Endodermal cell (in vitro differentiated cells): Measurements from ENCODE around the gene ZNF155. TPM values are rescaled to one million over a fixed set of nuclear protein-coding genes. Genes with fewer than 3 reads are reported as not detected.

Experiments used
- DNase-seq: peaks from one replicate; pipeline ENCODE4 v3.0.0-alpha.2; 2017
- H3K27ac ChIP-seq: 2 replicates; pipeline ENCODE4 v1.5.1; 2013; ENCODE audit warnings: mild to moderate bottlenecking, low read depth, low read length, moderate library complexity
- H3K27me3 ChIP-seq: 2 replicates; pipeline ENCODE4 v1.6.1; 2013; ENCODE audit warnings: mild to moderate bottlenecking, low read length, moderate library complexity; ENCODE audit not compliant: insufficient read depth, control insufficient read depth, poor library complexity, severe bottlenecking
- H3K36me3 ChIP-seq: 2 replicates; pipeline ENCODE4 v1.7.0; 2013; ENCODE audit warnings: mild to moderate bottlenecking, low read length, moderate library complexity; ENCODE audit not compliant: control insufficient read depth, insufficient read depth
- H3K4me1 ChIP-seq: one replicate; pipeline ENCODE4 v1.7.0; 2013; ENCODE audit warnings: low read length; ENCODE audit not compliant: control insufficient read depth, insufficient read depth
- H3K4me3 ChIP-seq: 2 replicates; pipeline ENCODE4 v1.5.1; 2013; ENCODE audit warnings: mild to moderate bottlenecking, low read length, moderate library complexity
- H3K9ac ChIP-seq: 2 replicates; pipeline ENCODE4 v1.6.1; 2013; ENCODE audit warnings: mild to moderate bottlenecking, low read length, moderate library complexity; ENCODE audit not compliant: poor library complexity, severe bottlenecking; ENCODE audit errors: extremely low read depth
- H3K9me3 ChIP-seq: 2 replicates; pipeline ENCODE4 v1.6.1; 2013; ENCODE audit warnings: mild to moderate bottlenecking, low read length, moderate library complexity; ENCODE audit not compliant: control insufficient read depth
- H3K27ac Mint-ChIP-seq: 2 replicates; pipeline ENCODE4 v1.8.0; 2020; ENCODE audit warnings: mixed read lengths
- H3K27me3 Mint-ChIP-seq: 2 replicates; pipeline ENCODE4 v1.8.0; 2021; ENCODE audit warnings: mild to moderate bottlenecking, mixed read lengths; ENCODE audit not compliant: insufficient read depth
- H3K36me3 Mint-ChIP-seq: 2 replicates; pipeline ENCODE4 v1.8.0; 2020; ENCODE audit warnings: low read depth, mixed read lengths
- H3K4me1 Mint-ChIP-seq: 2 replicates; pipeline ENCODE4 v1.8.0; 2020; ENCODE audit warnings: mixed read lengths
- H3K4me3 Mint-ChIP-seq: 2 replicates; pipeline ENCODE4 v1.8.0; 2020; ENCODE audit warnings: mild to moderate bottlenecking, moderate library complexity, mixed read lengths
- H3K9me3 Mint-ChIP-seq: 2 replicates; pipeline ENCODE4 v1.8.0; 2020; ENCODE audit warnings: mild to moderate bottlenecking, mixed read lengths
- CTCF ChIP-seq: fragments of 200-600 bp; sonication (generic); conservative IDR thresholded peaks from 2 replicates; pipeline ENCODE4 v1.5.0; 2021; ENCODE audit warnings: antibody characterized with exemption, mild to moderate bottlenecking
- WGBS, 2 experiments: methylation state at CpG; one replicate each; pipeline versions ENCODE4 v1.1.5 to v1.1.7; 2013; ENCODE audit warnings: missing lambda C conversion rate in 2 of 2, mixed read lengths in 1 of 2; ENCODE audit not compliant: insufficient coverage in 1 of 2, insufficient read length in 1 of 2; 5-methylcytosine and 5-hydroxymethylcytosine counted together
- total RNA-seq, 2 donors: library from RNA; stranded (reverse); fragmentation: NEBNext Ultra II Directional in 1 of 2; extraction: Animal tissue kit (Norgen Biotek cat#: 25700) in 1 of 2; gene quantifications; 2 replicates in 1 of 2; 3 replicates in 1 of 2; pipeline ENCODE4 v1.2.1, GENCODE V29; 2021

ZNF155 gene
- total RNA-seq, 2 donors from 2014 or later = 9.7 to 12.7 TPM

- Histone ChIP-seq H3K4me3 (peak within 1 kb of the TSS; percentile 95), H3K27ac (no peak within 1 kb of the TSS), H3K9me3 (peaks cover 7% of the 10 kb centered on the region), H3K9ac (peak within 1 kb of the TSS; percentile 47), H3K27me3 (peaks cover 4% of the 10 kb centered on the region), H3K36me3 (no peaks in the 10 kb centered on the region), H3K4me1 (no peaks in the 10 kb centered on the region)
- Mint-ChIP-seq H3K4me3 (peak within 1 kb of the TSS; percentile 97), H3K9me3 (peaks cover 25% of the 10 kb centered on the region), H3K27ac (peak within 1 kb of the TSS; percentile 94), H3K4me1 (no peaks in the 10 kb centered on the region), H3K27me3 (peaks cover 36% of the 10 kb centered on the region), H3K36me3 (peaks cover 26% of the 10 kb centered on the region)
- WGBS, 2 experiments = 1% methylated on average over 35 to 40 of the region's 40 CpGs
- peak; percentile 75 for TF ChIP-seq CTCF
- DNase-seq = peak; percentile 96
Observed at GRCh38 chr19:43950834-43951645, 32.9 kb upstream of the ZNF155 start, which contains the start of gene ZNF221. Gene ZNF221, plus strand, starts transcription at chr19:43951228. Its CDS starts 11,499 bp downstream, at chr19:43962727.

DNA sequence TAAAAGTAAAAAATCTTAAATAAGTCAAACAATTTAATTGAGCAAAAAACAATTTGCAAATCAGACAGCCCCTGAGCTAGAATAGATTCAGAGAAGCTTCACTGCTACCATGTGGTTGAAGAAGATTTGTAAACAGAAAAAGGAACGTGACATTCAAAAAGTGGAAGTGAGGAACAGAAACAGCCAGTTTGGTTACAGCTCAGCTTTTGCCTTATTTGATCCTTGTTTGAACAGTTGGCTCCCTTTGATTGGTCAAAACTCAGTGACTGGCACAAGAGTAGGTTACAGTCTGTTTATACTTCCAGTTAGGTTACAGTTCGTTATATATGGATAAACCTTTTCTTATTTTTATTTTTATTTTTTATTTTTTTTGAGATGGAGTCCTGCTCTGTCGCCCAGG is 27.2 kb upstream of the ZNF155 start:
- Histone ChIP-seq H3K9ac (no peak overlapping the region), H3K27me3 (no peaks in the 10 kb centered on the region), H3K4me1 (no peaks in the 10 kb centered on the region), H3K36me3 (peaks cover 11% of the 10 kb centered on the region), H3K27ac (no peak overlapping the region), H3K9me3 (peaks cover 42% of the 10 kb centered on the region), H3K4me3 (no peak overlapping the region)
- no peak for DNase-seq
- H3K9me3 Mint-ChIP-seq = peaks cover 40% of the 10 kb centered on the region
- TF ChIP-seq CTCF = no peak
- H3K4me3 Mint-ChIP-seq = no peak overlapping the region
- 90 to 93% methylated on average over 1 to 2 of the region's 3 CpGs for WGBS, 2 experiments
- no peaks in the 10 kb centered on the region for H3K4me1 Mint-ChIP-seq
- no peak overlapping the region for H3K27ac Mint-ChIP-seq
- H3K36me3 Mint-ChIP-seq = peaks cover 58% of the 10 kb centered on the region
- peaks cover 3% of the 10 kb centered on the region for H3K27me3 Mint-ChIP-seq

DNA sequence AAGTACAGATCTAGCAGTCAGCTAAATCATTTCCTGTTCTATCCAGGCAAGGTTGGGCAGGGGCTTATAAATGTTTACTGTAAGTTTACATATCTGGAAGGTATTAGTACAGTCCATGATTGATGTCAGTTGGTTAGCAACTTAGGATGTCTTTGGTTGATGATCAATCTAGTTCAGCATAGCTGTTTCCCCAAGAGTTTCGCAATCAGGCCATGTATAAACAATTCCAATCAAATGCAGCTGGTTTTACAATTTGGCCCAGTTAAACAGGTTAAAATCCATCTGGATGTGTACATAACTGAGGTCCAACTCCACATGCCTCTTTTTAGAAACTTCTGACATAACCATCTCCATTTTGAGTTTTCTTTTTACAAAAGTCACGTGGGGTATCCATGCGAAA is 26.1 kb upstream of the ZNF155 start:
- peaks cover 63% of the 10 kb centered on the region for H3K36me3 Mint-ChIP-seq
- H3K4me3 Mint-ChIP-seq = no peak overlapping the region
- no peak overlapping the region for H3K27ac ChIP-seq
- peaks cover 51% of the 10 kb centered on the region for H3K9me3 ChIP-seq
- WGBS, 2 experiments = 96% methylated on average over 3 of the region's 3 CpGs
- H3K27me3 ChIP-seq = no peaks in the 10 kb centered on the region
- H3K27ac Mint-ChIP-seq = no peak overlapping the region
- no peak for DNase-seq
- no peaks in the 10 kb centered on the region for H3K4me1 ChIP-seq
- H3K36me3 ChIP-seq = peaks cover 15% of the 10 kb centered on the region
- no peak overlapping the region for H3K4me3 ChIP-seq
- no peaks in the 10 kb centered on the region for H3K27me3 Mint-ChIP-seq
- no peaks in the 10 kb centered on the region for H3K4me1 Mint-ChIP-seq
- H3K9me3 Mint-ChIP-seq = peaks cover 48% of the 10 kb centered on the region
- H3K9ac ChIP-seq = no peak overlapping the region
- TF ChIP-seq CTCF = no peak
